ENCODE results near the gene ACOT9. TPM values are rescaled to one million over a fixed set of nuclear protein-coding genes. Genes with fewer than 3 reads are reported as not detected.

ACOT9 gene
- polyA plus RNA-seq, 2 of the 4 experiments (the other 2 are of a cell fraction): 87.0 to 110 TPM

GRCh38 chrX:23786268-23786815 lies 43.3 kb upstream of the ACOT9 start:
- ChIA-PET POLR2A (interaction anchor here (1.6 to 4.3 kb wide), 2 partner anchors 13 to 115 kb away, joined by 11 to 38 read pairs; no protein-coding TSS in a partner anchor), CTCF (interaction anchor here (1.0 to 4.7 kb wide), 2 partner anchors 11 to 116 kb away, joined by 4 to 42 read pairs; no protein-coding TSS in a partner anchor)
- H3K9me3 ChIP-seq: no peaks in the 10 kb centered on the region
- peak overlapping the region; percentile 86 for H3K4me3 ChIP-seq
- WGBS (ENCODE audit: missing lambda C conversion rate): 35% methylated on average over 11 of the region's 11 CpGs
- ATAC-seq (peak in 1 of 2 experiments; percentile 2; a peak in 2 of 6 replicates), FAIRE-seq (no peak), DNase-seq (ENCODE audit: low read depth in 1 of 2, low spot score in 1 of 2) (peak in 1 of 2 experiments; percentile 60)
- peaks cover 28% of the 10 kb centered on the region; the same call in 2 of the 3 replicates for H3K4me1 ChIP-seq
- peak; percentile 87; the same call in 1 of the 2 replicates for TF ChIP-seq POLR2AphosphoS2 (conservative IDR thresholded peaks at IDR 0.05; ENCODE audit: low read length)
- TF ChIP-seq HEYL (CRISPR knock-in tag; IDR thresholded peaks at IDR 0.05): 0 out of 2 replicates have a peak, but pooled peaks have one; percentile 22
- TF ChIP-seq JUN (IDR thresholded peaks at IDR 0.05): peak in 1 of 2 experiments; percentile 87; a peak in 4 of 5 replicates
- TF ChIP-seq HMGXB4 (CRISPR knock-in tag; IDR thresholded peaks at IDR 0.05; ENCODE audit: borderline replicate concordance): 0 out of 2 replicates have a peak, but pooled peaks have one; percentile 36
- TF ChIP-seq RARB (CRISPR knock-in tag; IDR thresholded peaks at IDR 0.05): peak; percentile 87
- no peak for TF ChIP-seq NFE2L2 (conservative IDR thresholded peaks at IDR 0.05; ENCODE audit: low read length)
- peak; percentile 89; the same call in 1 of the 2 replicates for TF ChIP-seq HOXA7 (CRISPR knock-in tag; IDR thresholded peaks at IDR 0.05)
- peak; percentile 40; the same call in 1 of the 2 replicates for TF ChIP-seq ZSCAN20 (CRISPR knock-in tag; IDR thresholded peaks at IDR 0.05)
- TF ChIP-seq FOSB (CRISPR knock-in tag; IDR thresholded peaks at IDR 0.05): peak; percentile 90
- TF ChIP-seq FOSL2 (IDR thresholded peaks at IDR 0.05): no peak
- TF ChIP-seq FOSL2 (CRISPR knock-in tag; IDR thresholded peaks at IDR 0.05): peak; percentile 14
- no peak for TF ChIP-seq HOXB13 (CRISPR knock-in tag; IDR thresholded peaks at IDR 0.05; ENCODE audit: low read depth)
- peak; percentile 70; the same call in 1 of the 2 replicates for TF ChIP-seq TFCP2L1 (CRISPR knock-in tag; IDR thresholded peaks at IDR 0.05)
- TF ChIP-seq NR3C1 (IDR thresholded peaks at IDR 0.05): no peak
- peak overlapping the region; percentile 80 to 96 for H3K27ac ChIP-seq
- H3K4me2 ChIP-seq: peak overlapping the region; percentile 89

- H3K27ac ChIP-seq: peak overlapping the region; percentile 80 to 96
Measured at GRCh38 chrX:23785580-23785979, 42.5 kb upstream of the ACOT9 start.

More at GRCh38 chrX:23785580-23785979, 42.5 kb upstream of the ACOT9 start:
- whole genome bisulfite sequencing (ENCODE audit: missing lambda C conversion rate): 9% methylated on average over 2 of the region's 2 CpGs
- peaks cover 34% of the 10 kb centered on the region for H3K4me1 ChIP-seq
- peak overlapping the region; percentile 86 for H3K4me3 ChIP-seq
- DNase-seq (ENCODE audit: low read depth in 1 of 2, low spot score in 1 of 2) (peak in 1 of 2 experiments; percentile 51), FAIRE-seq (no peak), ATAC-seq (no peak)
- H3K9me3 ChIP-seq: no peaks in the 10 kb centered on the region
- POLR2A ChIA-PET: interaction anchor here (3.9 to 4.3 kb wide), 3 partner anchors 22 to 269 kb away, joined by 27 to 58 read pairs (median 38); partner anchors contain the start of gene EIF2S3
- CTCF ChIA-PET: no interaction called here
- H3K4me2 ChIP-seq: peak overlapping the region; percentile 89
- TF ChIP-seq GATA3 (IDR thresholded peaks at IDR 0.05; ENCODE audit: borderline replicate concordance) (no peak), USF2 (IDR thresholded peaks at IDR 0.05) (no peak), ATOH8 (CRISPR knock-in tag; IDR thresholded peaks at IDR 0.05; ENCODE audit: low read depth) (no peak), KDM5A (IDR thresholded peaks at IDR 0.05) (no peak), PBX3 (IDR thresholded peaks at IDR 0.05) (no peak), E2F6 (IDR thresholded peaks at IDR 0.05; ENCODE audit: borderline replicate concordance, low read depth) (no peak), EHMT2 (IDR thresholded peaks at IDR 0.05; ENCODE audit: low read depth) (no peak), ZC3H11A (IDR thresholded peaks at IDR 0.05) (no peak), TFCP2L1 (CRISPR knock-in tag; IDR thresholded peaks at IDR 0.05) (no peak), TP53 (CRISPR knock-in tag; IDR thresholded peaks at IDR 0.05) (no peak), ELK1 (IDR thresholded peaks at IDR 0.05; ENCODE audit: low read depth, low read length) (no peak)
